GM12872 (cell line): Measurements from ENCODE around the gene HRH1.

Experiments
- CTCF ChIP-seq: IDR thresholded peaks from 3 replicates; pipeline ENCODE4 v1.5.1; 2011; ENCODE audit warnings: low read depth, mild to moderate bottlenecking, low read length, moderate library complexity; ENCODE audit not compliant: insufficient read depth

HRH1 gene

DNA sequence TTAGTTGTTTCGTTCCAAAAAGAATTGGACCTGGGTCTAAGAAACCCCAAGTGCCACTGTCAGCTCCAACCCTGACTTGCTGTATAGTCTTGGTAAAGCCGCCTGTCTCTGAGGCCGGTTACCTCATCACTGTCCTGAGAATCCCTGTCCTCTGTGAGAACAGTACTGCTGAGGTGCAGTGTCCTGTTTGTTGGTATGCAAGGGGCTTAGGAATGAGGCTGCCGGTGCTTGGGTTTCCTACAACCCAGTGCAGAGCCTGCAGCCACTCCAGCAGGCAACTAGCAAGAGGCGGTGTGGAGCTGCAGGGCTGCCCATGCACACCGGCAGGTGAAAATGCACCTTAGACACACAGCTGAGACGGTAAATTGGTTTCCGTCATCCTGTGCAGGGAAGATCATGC, 65.9 kb downstream of the HRH1 start:
- TF ChIP-seq CTCF = no peak

DNA sequence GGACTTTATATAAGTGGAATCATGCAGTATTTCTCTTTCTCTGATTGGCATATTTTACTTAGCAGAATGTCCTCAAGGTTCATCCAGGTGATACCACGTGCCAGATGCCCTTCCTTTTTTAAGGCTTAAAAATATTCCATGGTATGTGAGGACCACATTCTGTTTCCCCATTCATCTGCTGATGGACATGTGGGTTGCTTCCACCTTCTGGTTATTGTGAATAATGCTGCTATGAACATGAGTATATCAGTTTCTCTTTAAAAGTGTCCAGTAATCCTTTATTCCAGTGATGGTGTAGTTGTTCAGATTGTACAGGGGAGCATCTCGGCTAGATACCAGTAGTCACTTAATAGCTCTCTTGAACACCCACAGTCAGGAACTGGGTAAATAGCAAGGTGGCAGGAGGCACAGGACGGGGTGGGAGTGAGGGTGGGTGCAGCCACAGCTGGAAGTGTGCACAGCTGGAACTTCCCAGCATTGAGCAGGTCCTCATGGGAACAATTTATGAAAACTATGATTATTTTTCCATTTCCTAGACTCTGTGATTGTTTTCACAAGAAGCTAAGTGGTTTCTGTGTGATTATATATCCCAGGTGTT, 67.6 kb downstream of the HRH1 start:
- TF ChIP-seq CTCF = no peak

DNA sequence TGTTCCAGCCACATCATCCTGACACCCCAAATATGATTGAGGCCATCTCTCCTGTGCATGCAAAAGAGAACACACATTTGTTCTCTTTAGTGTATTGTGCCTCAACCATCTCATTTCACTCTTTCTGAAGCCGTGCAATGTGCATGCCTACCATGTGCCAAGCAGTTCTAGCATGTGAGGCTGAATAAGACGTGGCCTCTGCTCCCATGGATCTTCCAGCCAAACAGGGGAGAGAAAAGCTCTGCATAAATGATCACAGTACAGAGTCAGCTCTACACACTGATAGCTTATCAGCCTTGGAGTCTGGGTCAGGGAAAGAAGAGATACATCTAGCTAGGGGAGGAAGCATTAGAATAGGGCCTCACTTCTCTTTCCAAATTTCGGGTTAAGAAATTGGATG, 69.7 kb downstream of the HRH1 start:
- no peak for TF ChIP-seq CTCF

GRCh38 chr3:11224870-11225229, 70.6 kb downstream of the HRH1 start:
- TF ChIP-seq CTCF = no peak

DNA sequence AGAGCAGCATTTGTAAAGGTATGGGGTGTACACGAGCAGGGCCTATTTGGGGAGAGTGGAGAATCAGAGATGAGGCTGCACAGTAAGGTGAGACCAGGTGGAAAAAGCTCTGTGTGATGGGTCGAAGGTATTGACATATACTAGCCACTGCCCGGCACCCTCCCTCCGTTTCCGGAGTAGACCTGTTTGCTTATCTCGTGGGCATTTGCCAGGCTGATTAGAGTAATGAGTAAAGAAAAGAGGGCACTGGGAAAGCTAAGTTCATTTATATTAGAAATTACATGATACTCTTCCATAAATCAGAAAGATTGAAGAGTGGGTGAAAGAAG, 71.7 kb downstream of the HRH1 start:
- no peak for TF ChIP-seq CTCF

DNA sequence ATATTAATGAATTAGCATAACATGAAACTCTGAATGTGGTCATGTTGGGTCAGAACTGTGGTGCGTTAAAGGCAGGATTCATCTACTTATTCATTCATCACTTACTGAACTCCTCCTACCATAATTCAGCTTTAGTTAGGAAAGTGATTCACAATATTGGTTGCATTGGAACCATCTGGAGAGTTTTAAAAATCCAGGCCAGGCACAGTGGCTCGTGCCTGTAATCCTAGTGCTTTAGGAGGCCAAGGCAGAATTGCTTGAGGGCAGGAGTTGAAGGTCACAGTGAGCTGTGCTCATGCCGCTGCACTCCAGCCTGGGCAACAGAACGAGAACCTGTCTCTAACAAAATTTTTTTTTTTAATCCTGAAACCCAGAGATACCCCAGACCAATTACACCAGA, 73.7 kb downstream of the HRH1 start:
- no peak for TF ChIP-seq CTCF

- no peak for TF ChIP-seq CTCF
These were observed 75.8 kb downstream of the HRH1 start for GRCh38 chr3:11230125-11230524.

GRCh38 chr3:11230832-11231231, 76.5 kb downstream of the HRH1 start:
- TF ChIP-seq CTCF = no peak
